Rectal smooth muscle tissue (tissue), 1 donor: ENCODE measurements around the gene ELOVL7.

Experiments
- H3K27ac ChIP-seq: one replicate; pipeline ENCODE4 v1.7.0; 2013; ENCODE audit warnings: low read depth, low read length, inconsistent platforms
- H3K27me3 ChIP-seq: one replicate; pipeline ENCODE4 v1.7.0; 2013; ENCODE audit warnings: low read length; ENCODE audit not compliant: control insufficient read depth, insufficient read depth
- H3K36me3 ChIP-seq: one replicate; pipeline ENCODE4 v1.7.0; 2013; ENCODE audit warnings: low read length; ENCODE audit not compliant: control insufficient read depth, insufficient read depth
- H3K4me1 ChIP-seq: one replicate; pipeline ENCODE4 v1.7.0; 2013; ENCODE audit warnings: low read length; ENCODE audit not compliant: control insufficient read depth, insufficient read depth
- H3K4me3 ChIP-seq: one replicate; pipeline ENCODE4 v1.7.0; 2013; ENCODE audit warnings: low read length
- H3K9ac ChIP-seq: one replicate; pipeline ENCODE4 v1.7.0; 2013; ENCODE audit warnings: low read length

Gene ELOVL7

GRCh38 chr5:60852940-60853339 is 8.9 kb upstream of the ELOVL7 start:
- H3K27me3 ChIP-seq, result no peaks in the 10 kb centered on the region
- H3K4me1 ChIP-seq, result no peaks in the 10 kb centered on the region
- H3K27ac ChIP-seq, result no peak overlapping the region
- H3K4me3 ChIP-seq, result no peak overlapping the region
- no peak overlapping the region for H3K9ac ChIP-seq
- H3K36me3 ChIP-seq, result no peaks in the 10 kb centered on the region

- H3K27me3 ChIP-seq, result no peaks in the 10 kb centered on the region
- H3K27ac ChIP-seq, result no peak overlapping the region
- H3K9ac ChIP-seq, result no peak overlapping the region
- H3K36me3 ChIP-seq, result no peaks in the 10 kb centered on the region
- no peaks in the 10 kb centered on the region for H3K4me1 ChIP-seq
- no peak overlapping the region for H3K4me3 ChIP-seq
These were observed 8.2 kb upstream of the ELOVL7 start for GRCh38 chr5:60852317-60852716.

GRCh38 chr5:60851626-60852025 is 7.6 kb upstream of the ELOVL7 start:
- H3K36me3 ChIP-seq, result no peaks in the 10 kb centered on the region
- H3K9ac ChIP-seq, result no peak overlapping the region
- no peaks in the 10 kb centered on the region for H3K4me1 ChIP-seq
- H3K27me3 ChIP-seq, result no peaks in the 10 kb centered on the region
- no peak overlapping the region for H3K27ac ChIP-seq
- no peak overlapping the region for H3K4me3 ChIP-seq

GRCh38 chr5:60846298-60846697 is 2.2 kb upstream of the ELOVL7 start:
- no peaks in the 10 kb centered on the region for H3K36me3 ChIP-seq
- peaks cover 8% of the 10 kb centered on the region for H3K27me3 ChIP-seq
- H3K4me1 ChIP-seq, result peaks cover 3% of the 10 kb centered on the region
- no peak overlapping the region for H3K27ac ChIP-seq
- H3K9ac ChIP-seq, result no peak overlapping the region
- H3K4me3 ChIP-seq, result no peak overlapping the region

GRCh38 chr5:60843386-60843935 is 608 bp downstream of the ELOVL7 start:
- Histone ChIP-seq H3K36me3 (no peaks in the 10 kb centered on the region), H3K9ac (no peak overlapping the region), H3K27me3 (peaks cover 8% of the 10 kb centered on the region), H3K27ac (no peak overlapping the region), H3K4me3 (peak overlapping the region; percentile 82), H3K4me1 (peaks cover 3% of the 10 kb centered on the region)

- Histone ChIP-seq H3K27ac (no peak overlapping the region), H3K36me3 (no peaks in the 10 kb centered on the region), H3K4me1 (peaks cover 3% of the 10 kb centered on the region), H3K4me3 (peak overlapping the region; percentile 82), H3K27me3 (peaks cover 8% of the 10 kb centered on the region), H3K9ac (no peak overlapping the region)
These were observed 1.1 kb downstream of the ELOVL7 start for GRCh38 chr5:60842871-60843385.

- Histone ChIP-seq H3K36me3 (no peaks in the 10 kb centered on the region), H3K9ac (no peak overlapping the region), H3K27ac (no peak overlapping the region), H3K4me1 (peaks cover 3% of the 10 kb centered on the region), H3K4me3 (no peak overlapping the region), H3K27me3 (peaks cover 8% of the 10 kb centered on the region)
These were observed 2.7 kb downstream of the ELOVL7 start for GRCh38 chr5:60841361-60841760.

GRCh38 chr5:60836131-60836530 is 7.9 kb downstream of the ELOVL7 start:
- Histone ChIP-seq H3K27me3 (no peaks in the 10 kb centered on the region), H3K4me1 (no peaks in the 10 kb centered on the region), H3K9ac (no peak overlapping the region), H3K36me3 (no peaks in the 10 kb centered on the region), H3K27ac (no peak overlapping the region), H3K4me3 (no peak overlapping the region)

GRCh38 chr5:60835554-60835953 is 8.5 kb downstream of the ELOVL7 start:
- no peak overlapping the region for H3K4me3 ChIP-seq
- no peaks in the 10 kb centered on the region for H3K27me3 ChIP-seq
- H3K36me3 ChIP-seq, result no peaks in the 10 kb centered on the region
- H3K4me1 ChIP-seq, result no peaks in the 10 kb centered on the region
- H3K9ac ChIP-seq, result no peak overlapping the region
- H3K27ac ChIP-seq, result no peak overlapping the region

GRCh38 chr5:60833520-60833919 is 10.5 kb downstream of the ELOVL7 start:
- H3K9ac ChIP-seq, result no peak overlapping the region
- H3K27ac ChIP-seq, result no peak overlapping the region
- no peaks in the 10 kb centered on the region for H3K27me3 ChIP-seq
- no peak overlapping the region for H3K4me3 ChIP-seq
- no peaks in the 10 kb centered on the region for H3K36me3 ChIP-seq
- no peaks in the 10 kb centered on the region for H3K4me1 ChIP-seq

- Histone ChIP-seq H3K27me3 (no peaks in the 10 kb centered on the region), H3K4me1 (no peaks in the 10 kb centered on the region), H3K36me3 (no peaks in the 10 kb centered on the region), H3K27ac (no peak overlapping the region), H3K4me3 (no peak overlapping the region), H3K9ac (no peak overlapping the region)
These were observed 13.4 kb downstream of the ELOVL7 start for GRCh38 chr5:60830581-60831127.

GRCh38 chr5:60829490-60830266 is 14.4 kb downstream of the ELOVL7 start:
- H3K36me3 ChIP-seq, result no peaks in the 10 kb centered on the region
- no peak overlapping the region for H3K27ac ChIP-seq
- no peaks in the 10 kb centered on the region for H3K27me3 ChIP-seq

More at GRCh38 chr5:60829490-60830266, 14.4 kb downstream of the ELOVL7 start:
- Histone ChIP-seq H3K9ac (no peak overlapping the region), H3K4me3 (no peak overlapping the region), H3K4me1 (no peaks in the 10 kb centered on the region)
